Skeletal muscle satellite cell (primary cell): ENCODE measurements around the gene GPR180. TPM values are rescaled to one million over a fixed set of nuclear protein-coding genes. Genes with fewer than 3 reads are reported as not detected.

Experiments
- H3K27me3 ChIP-seq: 2 replicates; pipeline ENCODE4 v1.7.0; 2013; ENCODE audit warnings: low read length; ENCODE audit not compliant: control insufficient read depth, insufficient read depth
- H3K36me3 ChIP-seq: 2 replicates; pipeline ENCODE4 v1.7.0; 2013; ENCODE audit warnings: mild to moderate bottlenecking, control low read depth, low read length; ENCODE audit not compliant: insufficient read depth
- H3K4me1 ChIP-seq: 2 replicates; pipeline ENCODE4 v1.7.0; 2013; ENCODE audit warnings: low read length; ENCODE audit not compliant: control insufficient read depth, insufficient read depth
- H3K4me2 ChIP-seq: 2 replicates; pipeline ENCODE4 v1.7.0; 2013; ENCODE audit warnings: mild to moderate bottlenecking, low read length
- H3K4me3 ChIP-seq: 2 replicates; pipeline ENCODE4 v1.7.0; 2013; ENCODE audit warnings: low read length
- H3K9ac ChIP-seq: 2 replicates; pipeline ENCODE4 v1.7.0; 2013; ENCODE audit warnings: mild to moderate bottlenecking, low read depth, low read length, moderate library complexity
- H3K9me3 ChIP-seq: replicated peaks from 2 replicates; pipeline ENCODE4 v1.7.0; 2013; ENCODE audit warnings: mild to moderate bottlenecking, control low read depth, low read length
- small RNA-seq: library from RNA; depleted of rRNA; stranded (forward); fragments of <200 nt; gene quantifications from one replicate; pipeline ENCODE3, GENCODE V24; 2012

Gene GPR180

DNA sequence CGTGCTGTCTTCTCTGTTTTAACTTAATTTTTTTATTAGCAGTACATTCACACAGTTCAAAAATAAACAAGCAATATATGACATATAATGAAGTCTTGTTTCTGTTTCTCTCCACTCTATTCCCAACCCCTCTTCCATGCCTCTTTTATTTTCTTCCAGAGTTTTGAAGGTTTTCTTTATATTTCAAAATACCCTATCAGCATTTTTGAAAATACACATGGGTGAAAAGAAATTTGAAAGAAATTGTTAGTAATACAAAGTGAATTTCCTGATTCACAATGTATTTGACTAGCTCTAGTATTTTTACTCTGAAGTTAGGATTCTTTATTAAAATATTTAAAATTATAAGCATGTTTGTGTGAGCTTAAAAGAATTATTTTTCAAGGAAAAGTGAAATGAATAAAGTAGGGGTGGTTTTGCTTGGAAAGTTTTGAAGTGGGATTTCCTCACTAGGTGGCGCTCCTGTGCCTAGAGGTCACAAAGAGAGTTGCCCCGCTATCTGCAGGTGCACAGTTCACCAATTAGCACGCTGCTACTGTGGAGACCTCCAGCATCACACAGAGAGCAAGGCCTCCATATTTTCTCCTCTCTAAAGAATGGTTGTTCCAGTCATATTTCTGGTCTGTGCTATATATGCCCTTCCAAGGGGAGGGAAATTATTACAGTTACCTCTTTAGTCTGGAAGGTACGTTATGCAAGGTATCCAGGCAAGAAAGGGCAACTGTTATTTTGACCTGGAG lies 73.1 kb downstream of the GPR180 start:
- Histone ChIP-seq H3K4me1 (no peaks in the 10 kb centered on the region), H3K9ac (no peak overlapping the region), H3K27me3 (peaks cover 38% of the 10 kb centered on the region), H3K4me3 (no peak overlapping the region), H3K36me3 (no peaks in the 10 kb centered on the region), H3K9me3 (peaks cover 4% of the 10 kb centered on the region), H3K4me2 (no peak overlapping the region)

DNA sequence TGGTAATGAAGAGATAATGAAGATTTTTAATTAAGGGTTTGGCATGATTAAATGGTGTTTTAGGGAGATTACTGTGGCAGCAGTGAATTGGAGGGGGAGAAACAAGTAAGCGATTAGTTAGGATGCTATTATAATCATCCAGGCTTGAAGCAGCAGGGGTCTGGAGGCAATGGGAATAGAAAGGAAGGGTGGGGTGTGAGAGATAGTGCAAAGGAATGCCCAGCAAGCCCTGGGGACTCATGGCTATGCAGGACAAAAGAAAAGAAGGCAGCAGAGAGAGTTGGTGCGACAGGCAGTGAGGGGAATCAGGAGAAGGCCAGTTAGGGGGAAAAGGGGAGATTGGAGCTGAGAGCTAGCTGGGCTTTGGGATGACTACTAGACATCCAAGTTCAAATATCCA lies 76.1 kb downstream of the GPR180 start:
- no peaks in the 10 kb centered on the region for H3K4me1 ChIP-seq
- no peak overlapping the region for H3K4me2 ChIP-seq
- no peak overlapping the region for H3K9ac ChIP-seq
- H3K9me3 ChIP-seq: peaks cover 4% of the 10 kb centered on the region
- peaks cover 58% of the 10 kb centered on the region for H3K27me3 ChIP-seq
- no peak overlapping the region for H3K4me3 ChIP-seq
- no peaks in the 10 kb centered on the region for H3K36me3 ChIP-seq

DNA sequence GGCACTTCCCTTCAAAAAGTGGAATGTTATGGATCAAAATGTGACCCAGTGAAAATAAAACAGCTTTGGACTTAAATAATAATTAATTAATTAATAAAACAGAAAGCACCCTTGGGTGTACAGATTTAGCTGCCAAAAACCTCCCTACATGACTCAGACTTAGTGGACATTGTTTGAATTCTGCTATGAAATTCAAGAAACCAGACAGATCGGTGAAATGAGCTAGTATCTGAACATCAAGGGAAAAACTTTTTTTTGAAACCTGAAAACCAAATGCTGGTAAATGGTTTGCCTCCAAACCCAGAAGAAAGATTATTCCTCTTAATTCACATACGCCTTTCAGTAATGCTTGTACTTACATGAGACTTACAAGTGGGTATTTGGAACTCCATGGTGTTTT lies 77.2 kb downstream of the GPR180 start:
- Histone ChIP-seq H3K4me1 (no peaks in the 10 kb centered on the region), H3K9me3 (peaks cover 4% of the 10 kb centered on the region), H3K4me3 (no peak overlapping the region), H3K4me2 (no peak overlapping the region), H3K36me3 (no peaks in the 10 kb centered on the region), H3K27me3 (peaks cover 66% of the 10 kb centered on the region), H3K9ac (no peak overlapping the region)

DNA sequence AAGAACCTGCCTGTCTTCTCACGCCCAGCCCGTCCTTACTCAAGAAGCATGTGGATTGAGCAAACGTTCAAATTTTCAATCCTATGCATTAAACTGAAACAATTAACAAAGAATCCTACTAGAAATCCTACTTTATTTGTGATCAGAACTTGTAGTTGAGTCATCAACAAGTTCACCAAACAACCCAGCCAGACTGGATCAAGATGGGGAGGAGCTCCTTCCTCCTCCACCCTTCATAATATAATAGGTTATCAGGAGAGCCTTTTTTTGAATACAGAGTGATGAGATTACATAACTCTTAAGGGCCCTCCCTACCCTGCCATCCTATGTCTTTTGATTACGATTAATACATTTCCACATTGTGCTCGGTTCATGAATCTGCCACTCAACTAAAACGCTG lies 78.0 kb downstream of the GPR180 start:
- Histone ChIP-seq H3K4me1 (no peaks in the 10 kb centered on the region), H3K9ac (no peak overlapping the region), H3K4me2 (no peak overlapping the region), H3K36me3 (no peaks in the 10 kb centered on the region), H3K9me3 (peaks cover 4% of the 10 kb centered on the region), H3K4me3 (no peak overlapping the region), H3K27me3 (peaks cover 66% of the 10 kb centered on the region)

DNA sequence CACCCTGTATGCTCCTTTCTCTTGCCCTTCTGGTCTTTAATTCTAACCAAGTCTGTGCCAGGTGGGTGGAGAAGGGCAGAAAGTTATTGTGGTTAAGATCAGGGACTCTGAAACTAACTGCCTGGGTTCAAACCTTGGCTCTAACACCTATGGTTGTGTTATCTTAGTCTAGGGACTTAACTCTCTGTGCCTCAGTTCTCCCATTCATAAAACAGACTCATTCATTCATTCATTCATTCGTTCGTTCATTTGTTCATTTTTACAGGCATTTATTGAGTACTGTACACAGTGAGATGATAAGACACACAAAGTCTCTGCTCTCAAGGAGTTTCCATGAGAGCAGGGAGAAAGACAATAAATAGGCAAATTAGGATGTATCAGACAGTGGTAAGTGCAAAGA lies 80.6 kb downstream of the GPR180 start:
- Histone ChIP-seq H3K9me3 (peaks cover 4% of the 10 kb centered on the region), H3K36me3 (no peaks in the 10 kb centered on the region), H3K9ac (no peak overlapping the region), H3K4me1 (no peaks in the 10 kb centered on the region), H3K27me3 (peaks cover 56% of the 10 kb centered on the region), H3K4me3 (no peak overlapping the region), H3K4me2 (no peak overlapping the region)

DNA sequence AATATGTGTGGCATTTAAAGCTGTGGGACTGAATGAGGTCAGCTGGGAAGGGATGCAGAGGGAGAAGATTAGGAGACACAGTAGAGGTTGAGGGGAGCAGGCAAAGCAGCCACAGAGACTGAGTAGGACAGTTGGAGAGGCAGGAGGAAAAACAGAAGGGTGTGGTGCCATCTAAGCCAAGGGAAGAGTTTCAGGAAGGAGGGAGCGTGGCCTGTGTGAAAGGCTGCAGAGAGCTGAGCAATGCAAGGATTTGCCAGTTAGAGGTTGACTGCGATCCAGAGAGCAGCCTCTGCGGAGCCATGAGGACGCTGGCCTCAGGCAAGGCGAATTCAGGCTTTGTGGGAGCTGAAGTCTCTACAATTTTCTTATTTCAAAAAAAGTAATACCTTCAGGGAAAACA lies 81.8 kb downstream of the GPR180 start:
- Histone ChIP-seq H3K4me1 (no peaks in the 10 kb centered on the region), H3K9me3 (peaks cover 4% of the 10 kb centered on the region), H3K4me3 (no peak overlapping the region), H3K4me2 (no peak overlapping the region), H3K36me3 (no peaks in the 10 kb centered on the region), H3K27me3 (peaks cover 54% of the 10 kb centered on the region), H3K9ac (no peak overlapping the region)

Small RNA genes lying within 50 kb of the gene (small RNA-seq; reads per million reads assigned to genes)
- gene RNA5SP36: not detected
